Sigmoid colon (tissue), 4 donors: ENCODE data around the gene MRPL10.

Experiments used
- CTCF ChIP-seq, 4 experiments: fragments of 450-650 bp in 3 of 4; fragments of 200-600 bp in 1 of 4; IDR thresholded peaks; one replicate each; pipeline ENCODE4 v1.5.1; 2016 to 2019; ENCODE audit warnings: antibody characterized with exemption in 4 of 4, mild to moderate bottlenecking in 3 of 4, moderate library complexity in 2 of 4
- EP300 ChIP-seq, 4 donors: sonication (generic); formaldehyde crosslinking; IDR thresholded peaks; one replicate each; pipeline ENCODE4 v1.6.1; 2017; ENCODE audit warnings: antibody characterized with exemption in 4 of 4
- POLR2A ChIP-seq, 2 donors: fragments of 450-650 bp; IDR thresholded peaks; one replicate each; pipeline ENCODE4 v1.6.1; 2016; ENCODE audit warnings: antibody characterized with exemption in 2 of 2, mild to moderate bottlenecking in 2 of 2, moderate library complexity in 2 of 2

GRCh38 chr17:47878203-47879027 is 47.1 kb upstream of the MRPL10 start:
- TF ChIP-seq POLR2A (IDR thresholded peaks at IDR 0.05) (no peak), CTCF (IDR thresholded peaks at IDR 0.05) (no peak), EP300 (IDR thresholded peaks at IDR 0.05) (no peak)
